GM12801 (cell line): ENCODE measurements around the gene NAV2.

ENCODE experiments used
- CTCF ChIP-seq: IDR thresholded peaks from one replicate; pipeline ENCODE4 v1.5.1; 2011; ENCODE audit warnings: control low read depth; ENCODE audit not compliant: insufficient read length; ENCODE audit errors: extremely low read depth

NAV2 gene

GRCh38 chr11:19878520-19878919, 165.9 kb downstream of the NAV2 start:
- no peak for TF ChIP-seq CTCF

- TF ChIP-seq CTCF = no peak
Observed at GRCh38 chr11:19879307-19880087, 166.9 kb downstream of the NAV2 start.

GRCh38 chr11:19880088-19880345, 167.4 kb downstream of the NAV2 start:
- TF ChIP-seq CTCF = no peak

- no peak for TF ChIP-seq CTCF
Observed at GRCh38 chr11:19881177-19881576, 168.5 kb downstream of the NAV2 start.

- TF ChIP-seq CTCF = no peak
Observed at GRCh38 chr11:19882356-19882755, 169.7 kb downstream of the NAV2 start.

- TF ChIP-seq CTCF = no peak
Observed at GRCh38 chr11:19886498-19886897, 173.9 kb downstream of the NAV2 start.

- no peak for TF ChIP-seq CTCF
Observed at GRCh38 chr11:19887842-19888241, 175.2 kb downstream of the NAV2 start.
